ENCODE results near the gene ARSG.
"Not testable (repeated sequence)": the region's sequence is repeated elsewhere in the genome, so short reads cannot be mapped to it uniquely, and the experiment has no call there.

DNA sequence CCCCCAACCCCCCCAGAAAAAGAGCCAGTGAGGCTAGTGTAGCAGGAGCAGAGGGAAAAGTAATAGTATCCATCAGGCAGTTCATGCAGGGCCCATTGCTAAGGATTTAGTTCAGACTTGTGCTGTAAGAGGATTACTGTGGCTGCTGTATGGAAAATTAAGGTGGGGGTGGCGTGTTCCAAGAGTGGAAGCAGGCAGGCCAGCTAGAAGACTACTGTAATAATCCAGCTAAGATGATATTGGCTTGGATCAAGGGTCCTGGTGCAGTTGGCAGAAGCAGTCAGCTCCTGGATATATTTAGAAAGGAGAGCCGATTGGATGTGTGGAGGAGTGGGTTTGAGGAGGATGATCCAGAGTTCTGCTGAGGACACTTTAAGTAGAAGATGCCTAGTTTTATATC lies 28.8 kb upstream of the ARSG start:
- TF ChIP-seq, protein P1, sequence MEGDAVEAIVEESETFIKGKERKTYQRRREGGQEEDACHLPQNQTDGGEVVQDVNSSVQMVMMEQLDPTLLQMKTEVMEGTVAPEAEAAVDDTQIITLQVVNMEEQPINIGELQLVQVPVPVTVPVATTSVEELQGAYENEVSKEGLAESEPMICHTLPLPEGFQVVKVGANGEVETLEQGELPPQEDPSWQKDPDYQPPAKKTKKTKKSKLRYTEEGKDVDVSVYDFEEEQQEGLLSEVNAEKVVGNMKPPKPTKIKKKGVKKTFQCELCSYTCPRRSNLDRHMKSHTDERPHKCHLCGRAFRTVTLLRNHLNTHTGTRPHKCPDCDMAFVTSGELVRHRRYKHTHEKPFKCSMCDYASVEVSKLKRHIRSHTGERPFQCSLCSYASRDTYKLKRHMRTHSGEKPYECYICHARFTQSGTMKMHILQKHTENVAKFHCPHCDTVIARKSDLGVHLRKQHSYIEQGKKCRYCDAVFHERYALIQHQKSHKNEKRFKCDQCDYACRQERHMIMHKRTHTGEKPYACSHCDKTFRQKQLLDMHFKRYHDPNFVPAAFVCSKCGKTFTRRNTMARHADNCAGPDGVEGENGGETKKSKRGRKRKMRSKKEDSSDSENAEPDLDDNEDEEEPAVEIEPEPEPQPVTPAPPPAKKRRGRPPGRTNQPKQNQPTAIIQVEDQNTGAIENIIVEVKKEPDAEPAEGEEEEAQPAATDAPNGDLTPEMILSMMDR (IDR thresholded peaks at IDR 0.05) = not testable (repeated sequence)
- not testable (repeated sequence) for TF ChIP-seq EZH2 (IDR thresholded peaks at IDR 0.05; ENCODE audit: borderline replicate concordance, insufficient read depth, low read depth, low read length, poor library complexity, severe bottlenecking)

All from B cell (primary cell).